Gastroesophageal sphincter (tissue), 4 donors: ENCODE data around the gene HADHA. TPM values are rescaled to one million over a fixed set of nuclear protein-coding genes. Genes with fewer than 3 reads are reported as not detected.

Experiments used
- ATAC-seq: fragments of 150-250 bp; one replicate; pipeline ENCODE4 v1.9.1; 2016; ENCODE audit warnings: mild to moderate bottlenecking, moderate library complexity
- H3K27ac ChIP-seq, 4 donors: fragments of 200-600 bp; sonication (generic) in 3 of 4; 1 replicate in 3 of 4; 2 replicates in 1 of 4; pipeline ENCODE4 v1.5.1; 2016 to 2019
- H3K27me3 ChIP-seq: fragments of 200-600 bp; sonication (generic); one replicate; pipeline ENCODE4 v1.5.1; 2019
- H3K36me3 ChIP-seq, 2 donors: fragments of 200-600 bp; sonication (generic); one replicate each; pipeline ENCODE4 v1.5.1; 2019; ENCODE audit warnings: control low read depth in 1 of 2
- H3K4me1 ChIP-seq, 3 donors: fragments of 200-600 bp; sonication (generic); 1 replicate in 2 of 3; 2 replicates in 1 of 3; pipeline ENCODE4 v1.5.1; 2016 to 2019; ENCODE audit warnings: control low read depth in 2 of 3
- H3K4me3 ChIP-seq, 2 donors: fragments of 200-600 bp; sonication (generic); one replicate each; pipeline ENCODE4 v1.5.1; 2019; ENCODE audit warnings: mild to moderate bottlenecking in 1 of 2, moderate library complexity in 1 of 2
- H3K9me3 ChIP-seq, 3 donors: fragments of 200-600 bp; sonication (generic); one replicate each; pipeline ENCODE4 v1.5.1; 2017 to 2019; ENCODE audit warnings: control low read depth in 2 of 3
- EP300 ChIP-seq: sonication (generic); formaldehyde crosslinking; IDR thresholded peaks from one replicate; pipeline ENCODE4 v1.6.1; 2017; ENCODE audit warnings: antibody characterized with exemption, mild to moderate bottlenecking
- POLR2A ChIP-seq, 2 donors: fragments of 450-650 bp; IDR thresholded peaks; one replicate each; pipeline ENCODE4 v1.6.1; 2017; ENCODE audit warnings: antibody characterized with exemption in 2 of 2, mild to moderate bottlenecking in 2 of 2, moderate library complexity in 1 of 2
- POLR2AphosphoS5 ChIP-seq: sonication (generic); formaldehyde crosslinking; IDR thresholded peaks from one replicate; pipeline ENCODE4 v1.6.1; 2017; ENCODE audit warnings: antibody characterized with exemption
- WGBS, 2 donors: methylation state at CpG; one replicate each; pipeline ENCODE4 v1.1.5; 2018; ENCODE audit warnings: low coverage in 1 of 2; 5-methylcytosine and 5-hydroxymethylcytosine counted together
- total RNA-seq, 4 donors: library from RNA; depleted of rRNA; stranded (reverse); fragments of >200 nt; gene quantifications; one replicate each; pipeline ENCODE4 v1.1.0, GENCODE V29; 2016
- TF ChIP-seq, protein P1 (sequence below), 4 experiments: fragments of 200-600 bp in 2 of 4; fragments of 450-650 bp in 2 of 4; sonication (generic) in 1 of 4; IDR thresholded peaks; one replicate each; pipeline ENCODE4 v1.5.1; 2017 to 2019; ENCODE audit warnings: antibody characterized with exemption in 4 of 4, mild to moderate bottlenecking in 2 of 4, moderate library complexity in 2 of 4

Gene HADHA
- total RNA-seq, 4 donors from 2014 or later: 154 to 277 (median 186) TPM

DNA sequence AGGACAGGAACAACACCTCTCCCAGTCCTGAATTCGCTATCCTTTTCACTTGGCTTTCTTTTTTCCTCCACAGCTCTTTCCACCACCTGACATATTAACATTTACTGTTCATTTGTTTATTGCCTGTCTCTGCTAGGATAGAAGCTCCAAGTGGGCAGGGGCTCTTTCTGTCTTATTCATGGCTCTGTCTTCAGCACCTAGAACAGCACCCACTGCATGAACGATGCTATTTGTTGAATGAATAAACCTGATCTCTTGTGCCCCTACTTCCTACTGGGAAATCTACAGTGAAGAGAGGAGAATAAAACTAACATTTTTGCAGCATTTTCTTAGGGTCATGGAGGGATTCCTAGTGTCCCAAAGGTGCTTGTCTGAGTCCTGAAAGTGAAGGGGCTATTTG lies 95.9 kb downstream of the HADHA start:
- TF ChIP-seq POLR2AphosphoS5: no peak
- no peak for ATAC-seq
- WGBS, 2 donors: 31 to 50% methylated on average over 2 of the region's 2 CpGs

DNA sequence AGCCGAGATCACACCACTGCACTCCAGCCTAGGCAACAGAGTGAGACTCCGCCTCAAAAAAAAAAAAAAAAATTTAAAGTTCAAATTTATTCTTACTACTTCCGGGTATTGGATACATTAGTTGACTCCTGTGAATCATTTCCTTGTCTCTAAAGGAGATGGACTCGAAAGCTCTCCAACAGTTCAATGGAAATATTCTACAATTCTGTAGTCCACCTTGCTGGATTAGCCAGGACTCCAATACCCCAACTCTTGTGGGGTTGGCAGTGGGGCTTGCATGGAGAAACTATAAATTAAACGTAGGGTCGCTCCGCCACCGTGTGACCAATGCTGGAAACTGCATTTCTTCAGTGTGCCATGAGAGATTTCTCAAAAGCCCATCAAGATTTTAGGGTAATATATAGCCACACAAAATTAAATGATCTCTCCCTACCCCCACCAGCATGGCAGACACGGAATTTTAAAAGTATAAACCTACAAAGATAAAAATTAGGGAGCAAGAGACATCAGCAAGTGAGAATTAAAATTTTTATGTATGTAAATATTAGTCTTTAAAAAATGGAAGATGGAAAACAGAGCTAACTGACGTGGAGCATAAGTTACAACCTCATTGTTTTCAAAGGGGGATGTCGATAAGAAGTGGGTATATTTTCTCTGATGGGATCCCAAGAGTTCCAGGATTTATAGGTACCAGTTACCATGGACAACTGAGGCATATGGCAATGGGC lies 99.3 kb downstream of the HADHA start:
- Histone ChIP-seq H3K9me3 (no peaks in the 10 kb centered on the region), H3K4me1 (no peaks in the 10 kb centered on the region), H3K4me3 (no peak overlapping the region), H3K27ac (no peak overlapping the region), H3K27me3 (peaks cover 15% of the 10 kb centered on the region), H3K36me3 (no peaks in the 10 kb centered on the region)
- ATAC-seq: no peak
- TF ChIP-seq, protein P1, sequence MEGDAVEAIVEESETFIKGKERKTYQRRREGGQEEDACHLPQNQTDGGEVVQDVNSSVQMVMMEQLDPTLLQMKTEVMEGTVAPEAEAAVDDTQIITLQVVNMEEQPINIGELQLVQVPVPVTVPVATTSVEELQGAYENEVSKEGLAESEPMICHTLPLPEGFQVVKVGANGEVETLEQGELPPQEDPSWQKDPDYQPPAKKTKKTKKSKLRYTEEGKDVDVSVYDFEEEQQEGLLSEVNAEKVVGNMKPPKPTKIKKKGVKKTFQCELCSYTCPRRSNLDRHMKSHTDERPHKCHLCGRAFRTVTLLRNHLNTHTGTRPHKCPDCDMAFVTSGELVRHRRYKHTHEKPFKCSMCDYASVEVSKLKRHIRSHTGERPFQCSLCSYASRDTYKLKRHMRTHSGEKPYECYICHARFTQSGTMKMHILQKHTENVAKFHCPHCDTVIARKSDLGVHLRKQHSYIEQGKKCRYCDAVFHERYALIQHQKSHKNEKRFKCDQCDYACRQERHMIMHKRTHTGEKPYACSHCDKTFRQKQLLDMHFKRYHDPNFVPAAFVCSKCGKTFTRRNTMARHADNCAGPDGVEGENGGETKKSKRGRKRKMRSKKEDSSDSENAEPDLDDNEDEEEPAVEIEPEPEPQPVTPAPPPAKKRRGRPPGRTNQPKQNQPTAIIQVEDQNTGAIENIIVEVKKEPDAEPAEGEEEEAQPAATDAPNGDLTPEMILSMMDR (IDR thresholded peaks at IDR 0.05): peak; percentile 51 to 78 (median 69)
- no peak for TF ChIP-seq EP300
- WGBS, 2 donors: 6 to 14% methylated on average over 8 to 11 of the region's 11 CpGs

More for the DNA sequence above, 95.9 kb downstream of the HADHA start:
- no peaks in the 10 kb centered on the region for H3K9me3 ChIP-seq
- no peaks in the 10 kb centered on the region for H3K36me3 ChIP-seq
- peaks cover 29% of the 10 kb centered on the region for H3K27me3 ChIP-seq
- no peak overlapping the region for H3K4me3 ChIP-seq
- H3K27ac ChIP-seq: no peak overlapping the region
- H3K4me1 ChIP-seq: no peaks in the 10 kb centered on the region

DNA sequence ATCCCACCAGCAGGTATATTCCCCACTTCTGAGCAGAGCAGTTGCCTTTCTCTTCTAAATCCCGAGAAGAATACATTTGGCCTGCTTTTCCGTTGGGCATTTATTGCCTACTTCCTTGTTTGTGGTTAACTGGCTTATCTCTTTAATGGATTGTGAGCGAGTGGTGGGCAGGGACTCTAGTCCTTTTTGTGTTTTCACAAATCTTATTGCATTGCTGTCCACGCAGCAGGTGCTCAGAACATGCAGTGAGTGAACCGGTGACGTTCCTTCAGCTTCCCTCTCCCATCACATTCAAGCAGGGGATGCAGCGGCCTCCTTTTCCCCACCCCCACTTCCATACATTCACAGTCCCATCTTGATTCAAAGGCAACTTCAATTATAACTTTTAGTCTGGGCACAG lies 100.4 kb downstream of the HADHA start:
- WGBS, 2 donors: 61 to 62% methylated on average over 3 to 6 of the region's 7 CpGs
- Histone ChIP-seq H3K27ac (no peak overlapping the region), H3K36me3 (no peaks in the 10 kb centered on the region), H3K27me3 (peaks cover 4% of the 10 kb centered on the region), H3K4me3 (no peak overlapping the region), H3K9me3 (no peaks in the 10 kb centered on the region), H3K4me1 (no peaks in the 10 kb centered on the region)
- no peak for TF ChIP-seq POLR2A (IDR thresholded peaks at IDR 0.05)
- TF ChIP-seq EP300: no peak
- TF ChIP-seq, protein P1 (IDR thresholded peaks at IDR 0.05): no peak
- no peak for TF ChIP-seq POLR2AphosphoS5
- no peak for ATAC-seq

DNA sequence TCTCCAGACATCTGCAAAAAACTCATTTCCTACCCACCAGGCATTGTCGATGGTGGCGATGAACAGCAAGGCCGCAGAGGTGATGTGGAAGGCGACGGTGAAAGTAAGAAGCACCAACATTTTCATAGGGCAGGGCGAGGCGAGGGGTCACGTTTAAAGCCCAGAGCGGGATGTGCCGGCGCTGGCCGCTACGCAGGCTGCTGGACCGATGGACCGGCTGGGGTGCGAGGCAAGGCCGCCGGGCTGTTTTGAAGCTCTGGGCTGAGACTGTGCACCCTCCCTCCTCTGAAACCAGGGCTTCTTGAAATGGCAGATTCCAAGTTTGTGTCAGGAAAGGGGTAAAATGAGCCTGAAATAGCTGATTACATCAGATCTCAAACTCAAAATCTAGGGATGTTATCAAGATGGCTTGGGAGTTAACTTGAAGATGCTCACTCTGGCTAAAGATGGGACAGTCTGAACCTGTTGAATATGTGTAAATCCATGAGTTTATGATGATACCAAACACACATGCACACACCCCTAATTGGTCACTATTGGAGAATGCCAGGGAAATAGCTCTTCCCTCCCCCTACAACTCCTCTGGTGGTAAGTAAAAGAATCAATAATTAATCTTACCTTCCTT lies 103.2 kb downstream of the HADHA start:
- H3K27me3 ChIP-seq: no peaks in the 10 kb centered on the region
- no peak for TF ChIP-seq EP300
- TF ChIP-seq, protein P1 (IDR thresholded peaks at IDR 0.05): no peak
- TF ChIP-seq POLR2AphosphoS5: no peak
- TF ChIP-seq POLR2A (IDR thresholded peaks at IDR 0.05): no peak
- peaks cover 0 to 7% of the 10 kb centered on the region in 2 donors for H3K36me3 ChIP-seq
- peaks cover 0 to 6% (median 0%) of the 10 kb centered on the region in 3 donors for H3K4me1 ChIP-seq
- ATAC-seq: no peak
- no peak overlapping the region for H3K4me3 ChIP-seq
- no peak overlapping the region for H3K27ac ChIP-seq
- 73 to 88% methylated on average over 5 to 13 of the region's 18 CpGs for WGBS, 2 donors
- no peaks in the 10 kb centered on the region for H3K9me3 ChIP-seq

Other genes with a start within 250 kb of the HADHA start
- gene RAB10, start 210.5 kb downstream of the HADHA start, total RNA-seq: 100 to 1,000 TPM in 3 of 4 donors, 10 to 100 TPM in 1; 91.9 to 117 (median 103) TPM
- 1 to 10 TPM; 1.8 to 5.5 (median 3.3) TPM for gene GAREM2, start 71.5 kb downstream of the HADHA start, total RNA-seq
- gene HADHB, start 307 bp upstream of the HADHA start, total RNA-seq: 100 to 1,000 TPM; 127 to 358 (median 218) TPM
- 10 to 100 TPM in 1 of 4 donors, 1 to 10 TPM in 3; 7.0 to 10.9 (median 8.7) TPM for gene SELENOI, start 101.5 kb upstream of the HADHA start, total RNA-seq
- gene ADGRF3, start 102.2 kb upstream of the HADHA start, total RNA-seq: not detected
- 1 to 10 TPM in 1 of 4 donors, under 1 TPM in 2, not detected in 1; 0.27 to 2.3 (median 0.54) TPM for gene DRC1, start 157.3 kb upstream of the HADHA start, total RNA-seq
- gene OTOF, start 233.5 kb upstream of the HADHA start, total RNA-seq: under 1 TPM in 2 of 4 donors, not detected in 2; under 0.01 to 0.35 TPM